Myometrial cell (primary cell): ENCODE measurements around the gene ATP5F1B. TPM values are rescaled to one million over a fixed set of nuclear protein-coding genes. Genes with fewer than 3 reads are reported as not detected.

Source experiments
- total RNA-seq: library from RNA; depleted of rRNA; stranded (reverse); fragments of >200 nt; gene quantifications from 2 replicates; pipeline ENCODE4 v1.2.3, GENCODE V29; 2015

ATP5F1B gene
- total RNA-seq: 627 and 689 TPM in 2 replicates

DNA sequence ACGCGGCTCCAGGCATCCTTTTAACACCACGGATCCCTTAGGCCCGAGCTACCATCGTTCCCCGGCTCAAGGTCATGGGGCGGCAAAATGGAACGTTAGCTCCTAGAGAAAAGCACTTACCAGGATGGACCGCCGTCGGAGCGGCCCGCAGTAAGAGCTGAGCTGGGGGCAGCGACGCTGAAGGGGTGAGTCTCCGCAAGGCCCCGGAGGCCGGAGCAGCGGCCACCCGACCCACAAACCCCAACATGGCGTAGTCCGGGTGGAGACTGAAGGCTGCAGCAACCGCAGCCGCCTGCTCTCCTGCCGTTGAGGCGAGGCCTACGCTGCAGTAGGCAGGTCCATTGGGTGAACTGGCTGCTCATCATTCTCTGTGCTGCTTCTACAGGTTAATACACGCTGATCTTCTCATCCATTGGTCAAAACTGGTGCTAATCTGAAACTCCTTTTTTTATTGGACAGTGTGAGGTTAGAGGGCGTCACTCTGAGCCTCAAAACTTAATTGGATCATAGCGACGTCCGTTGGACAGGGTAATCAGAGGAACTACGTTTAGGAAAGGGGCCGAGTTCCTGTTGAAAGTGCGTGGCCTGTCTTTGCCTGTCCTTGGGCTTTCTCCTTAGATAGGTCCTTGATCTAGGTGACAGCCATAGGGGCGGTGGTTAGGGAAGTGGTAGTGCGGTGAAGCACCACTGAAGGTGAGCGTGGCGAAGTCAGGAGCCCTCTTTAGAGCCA, at the start of gene ATP5F1B:
Gene ATP5F1B, minus strand, starts transcription at position 268 of the 730 bp plus-strand sequence. Its CDS starts 21 bp downstream, at position 247.

GRCh38 chr12:56688129-56688845, 42.5 kb upstream of the ATP5F1B start, which contains the start of gene PTGES3:
PTGES3 (minus strand) TSS chr12:56688284; CDS start chr12:56687999, 285 bp downstream.

GRCh38 chr12:56630180-56630632, 15.6 kb downstream of the ATP5F1B start, which contains the start of gene BAZ2A:
BAZ2A (minus strand) TSS chr12:56630326; CDS start chr12:56617530, 12,796 bp downstream.

Other genes with a start within 250 kb of the ATP5F1B start
- gene TIMELESS, start 196.6 kb downstream of the ATP5F1B start, total RNA-seq: 13.3 and 19.7 TPM in 2 replicates
- not detected in 2 replicates for gene MIP, start 191.3 kb downstream of the ATP5F1B start, total RNA-seq
- gene SPRYD4, start 177.4 kb downstream of the ATP5F1B start, total RNA-seq: 1.4 and 1.8 TPM in 2 replicates
- 0.71 TPM in 1 of 2 replicates, not detected in the other for gene GLS2, start 157.8 kb downstream of the ATP5F1B start, total RNA-seq
- 13.6 and 16.4 TPM in 2 replicates for gene RBMS2, start 124.2 kb downstream of the ATP5F1B start, total RNA-seq
- 21.9 and 27.1 TPM in 2 replicates for gene BAZ2A, start 15.7 kb downstream of the ATP5F1B start, total RNA-seq
- gene PTGES3, start 42.3 kb upstream of the ATP5F1B start, total RNA-seq: 102 and 110 TPM in 2 replicates
- 1,069 and 1,145 TPM in 2 replicates for gene NACA, start 79.3 kb upstream of the ATP5F1B start, total RNA-seq
- gene PRIM1, start 106.3 kb upstream of the ATP5F1B start, total RNA-seq: 11.5 and 12.4 TPM in 2 replicates
- gene HSD17B6, start 117.3 kb upstream of the ATP5F1B start, total RNA-seq: 2.7 and 2.9 TPM in 2 replicates